Epidermal melanocyte (primary cell): Measurements from ENCODE around the gene CNTNAP2.

ENCODE experiments used
- DNase-seq: peaks from one replicate; pipeline ENCODE4 v3.0.0; 2011; ENCODE audit warnings: low spot score; ENCODE audit not compliant: insufficient read length

CNTNAP2 gene

DNA sequence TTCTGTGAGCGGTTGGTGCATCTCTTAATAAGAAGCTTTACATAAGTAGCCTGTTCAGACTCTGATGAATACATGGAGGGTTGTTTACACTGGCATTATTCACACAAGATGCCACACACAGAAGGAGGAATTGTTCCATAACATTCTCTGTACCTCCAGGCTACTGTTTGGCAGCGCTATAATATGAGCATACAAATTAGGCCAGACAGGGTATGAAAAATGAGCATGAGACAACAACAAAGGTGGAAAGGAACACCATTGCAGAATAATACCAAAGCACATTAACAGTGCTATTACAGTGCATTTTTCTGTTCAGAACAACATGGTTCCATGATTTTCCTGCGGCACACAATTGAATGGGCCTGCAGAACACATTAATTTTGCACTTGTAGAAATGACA is 2056.8 kb downstream of the CNTNAP2 start:
- no peak for DNase-seq

GRCh38 chr7:148174376-148174775 is 2057.8 kb downstream of the CNTNAP2 start:
- no peak for DNase-seq

DNA sequence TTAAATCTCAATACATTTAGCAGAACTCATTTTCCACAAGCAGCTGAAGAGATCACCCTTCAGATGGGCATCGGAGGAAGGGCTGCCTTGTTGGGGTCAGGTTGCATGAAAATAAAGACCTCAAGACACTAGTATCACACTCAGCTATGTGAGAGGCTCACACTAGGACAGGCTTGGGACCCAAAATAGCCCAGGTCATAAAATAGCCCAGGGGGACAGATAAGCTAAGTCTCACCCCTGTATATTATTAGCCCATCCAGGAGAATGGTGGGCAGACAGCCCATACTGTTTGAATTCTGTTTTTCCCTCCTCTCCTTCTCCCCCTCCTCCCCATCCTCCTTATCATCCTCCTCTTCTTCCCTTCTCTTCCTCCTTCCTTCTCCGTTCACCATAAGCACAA is 2058.9 kb downstream of the CNTNAP2 start:
- no peak for DNase-seq

DNA sequence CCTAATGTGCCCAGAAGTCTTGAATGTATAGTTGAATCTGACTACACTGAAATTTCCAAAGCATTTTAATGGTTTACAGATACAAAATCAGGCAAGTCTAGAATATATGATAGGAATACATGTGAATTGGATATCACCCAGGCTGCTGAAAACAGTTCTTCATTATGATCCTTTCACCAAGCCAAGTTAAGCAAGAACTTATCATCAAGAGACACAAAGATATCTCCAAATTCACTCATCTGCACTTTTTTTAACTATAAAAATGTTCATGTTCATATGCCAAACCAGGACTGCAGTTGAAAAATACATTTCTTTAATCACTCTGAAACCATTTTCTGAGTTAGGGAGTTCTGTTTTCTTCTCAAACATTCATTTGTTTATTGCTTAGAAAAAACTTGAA is 2061.4 kb downstream of the CNTNAP2 start:
- no peak for DNase-seq

DNA sequence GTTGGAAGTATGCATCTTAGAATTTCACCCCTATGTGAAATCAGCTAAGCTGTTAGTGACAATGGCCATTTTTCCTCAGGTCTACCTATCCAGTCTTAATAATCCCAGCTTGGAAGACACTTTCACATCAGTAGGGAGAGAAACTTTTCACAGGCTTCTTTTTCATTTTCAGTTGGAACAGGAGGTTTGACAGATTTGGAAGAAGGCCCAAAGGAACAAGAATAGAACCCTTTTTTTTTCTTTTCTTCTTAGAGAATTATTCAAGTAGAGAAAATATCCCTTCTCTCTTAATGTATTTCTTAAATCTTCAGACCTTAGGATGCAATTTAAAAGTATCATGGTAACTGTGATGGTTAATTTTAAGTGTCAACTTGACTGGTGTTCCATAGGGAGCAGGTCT is 2063.5 kb downstream of the CNTNAP2 start:
- no peak for DNase-seq

- DNase-seq: no peak
Measured at GRCh38 chr7:148182264-148182663, 2065.7 kb downstream of the CNTNAP2 start.

DNA sequence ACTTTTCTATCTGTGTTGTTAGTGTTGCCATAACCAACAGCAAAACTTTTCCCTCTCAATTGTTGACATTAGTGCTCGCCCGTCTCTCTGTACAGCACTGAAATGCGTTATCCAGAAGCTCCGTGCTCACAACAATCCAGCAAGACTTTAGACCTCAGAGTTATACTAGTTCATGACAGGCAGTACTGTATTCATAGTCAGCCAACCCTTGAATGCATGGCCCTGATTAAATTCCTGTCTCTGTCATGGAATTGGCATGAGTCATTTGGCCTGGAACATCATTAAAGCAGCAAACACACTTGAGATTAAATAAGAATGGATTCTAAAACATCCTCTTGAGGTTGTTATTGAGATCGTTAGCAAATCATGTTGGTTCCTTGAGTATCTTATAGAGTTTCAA is 2068.4 kb downstream of the CNTNAP2 start:
- DNase-seq: no peak

GRCh38 chr7:148187471-148187870 is 2070.9 kb downstream of the CNTNAP2 start:
- no peak for DNase-seq

DNA sequence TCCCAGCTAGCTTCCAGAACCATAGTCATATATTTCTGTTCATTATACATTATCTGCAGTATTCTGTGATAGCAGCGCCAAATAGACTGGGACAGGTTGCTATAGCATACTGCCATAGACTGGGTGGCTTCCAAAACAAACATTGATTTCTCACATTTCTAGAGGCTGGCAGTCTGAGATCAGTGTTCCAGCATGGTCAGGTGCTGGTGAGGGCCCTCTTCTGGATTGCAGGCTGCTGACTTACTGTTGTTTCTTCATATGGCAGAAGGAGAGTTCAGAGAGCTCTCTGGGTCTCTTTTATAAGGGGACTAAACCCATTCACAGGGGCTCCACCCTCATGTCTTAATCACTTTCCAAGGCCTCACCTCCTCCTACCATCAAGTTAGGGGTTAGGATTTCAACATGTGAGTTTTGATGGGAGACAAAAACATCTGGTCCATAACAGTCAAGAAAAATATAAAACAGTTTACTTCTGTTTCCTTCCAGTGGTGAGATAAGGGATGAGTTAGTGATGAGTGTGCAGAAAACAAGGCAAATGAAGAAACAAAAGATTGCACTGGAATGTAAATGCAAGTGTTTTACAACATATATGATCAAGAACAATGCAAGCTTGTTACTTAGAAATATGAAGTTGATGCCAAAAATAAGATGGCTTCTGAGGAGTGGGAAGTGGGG is 2074.9 kb downstream of the CNTNAP2 start:
- no peak for DNase-seq

DNA sequence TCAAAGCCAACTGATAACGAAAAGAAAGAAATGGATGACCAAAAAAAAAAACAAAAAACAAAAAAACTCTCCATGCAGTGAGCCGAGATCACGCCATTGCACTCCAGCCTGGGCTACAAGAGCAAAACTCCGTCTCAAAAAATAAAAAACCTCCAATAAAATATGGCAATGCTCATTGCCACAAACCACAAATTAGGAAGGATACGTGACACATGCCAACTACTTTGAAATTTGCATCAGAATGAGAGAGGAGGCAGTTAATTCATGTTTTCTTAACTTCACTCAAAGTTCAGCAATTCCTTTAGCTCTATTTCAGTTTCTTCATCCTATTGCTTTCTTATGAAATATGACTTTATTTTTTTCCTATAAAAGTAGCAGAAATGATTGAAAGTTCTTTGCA is 2075.9 kb downstream of the CNTNAP2 start:
- no peak for DNase-seq

DNA sequence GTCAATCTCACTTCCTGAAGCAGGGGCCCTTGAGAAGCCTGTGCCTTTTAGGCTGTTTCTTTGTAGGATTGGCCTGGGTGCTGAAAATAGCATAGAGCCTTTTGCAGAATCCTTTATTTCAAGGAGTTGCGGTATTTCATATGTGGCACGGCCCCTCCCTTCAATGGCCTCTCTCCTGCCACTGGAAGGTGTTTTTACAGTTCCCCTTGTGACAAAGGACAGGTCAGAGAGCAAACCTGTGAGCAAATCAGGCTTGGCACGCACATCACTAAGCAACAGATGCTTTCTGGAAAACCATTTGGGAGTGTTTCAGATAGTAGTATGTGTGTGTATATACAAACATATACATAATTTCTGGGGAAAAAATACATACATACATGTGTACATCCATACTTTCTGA is 2085.4 kb downstream of the CNTNAP2 start:
- no peak for DNase-seq

- no peak for DNase-seq
Measured at GRCh38 chr7:148204639-148205304, 2088.2 kb downstream of the CNTNAP2 start.

- no peak for DNase-seq
Measured at GRCh38 chr7:148209643-148210190, 2093.1 kb downstream of the CNTNAP2 start.

DNA sequence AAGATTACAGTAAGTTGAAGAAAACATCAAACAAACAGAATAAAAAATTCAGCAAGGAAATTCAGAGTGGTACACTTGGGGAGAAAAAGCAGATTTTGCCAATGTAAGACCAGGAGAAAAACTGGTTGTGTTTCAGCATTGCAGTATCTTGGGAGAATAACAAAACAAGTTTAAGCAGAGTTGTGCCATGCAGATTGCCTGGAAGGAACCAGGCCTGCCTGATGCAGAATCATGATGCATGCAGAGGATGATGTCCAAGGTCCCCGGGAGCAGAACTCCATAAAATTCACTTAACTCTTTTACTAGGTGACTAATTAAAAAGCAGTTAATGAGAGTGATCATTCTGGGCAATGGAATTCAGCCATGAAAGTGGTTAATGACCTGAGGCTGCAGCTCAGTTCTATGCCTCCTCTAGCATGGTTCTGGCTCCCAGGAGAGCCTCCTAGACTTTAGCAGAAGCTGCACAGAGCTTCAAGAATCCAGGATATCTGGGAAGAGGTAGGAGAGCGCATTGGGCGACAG is 2094.3 kb downstream of the CNTNAP2 start:
- no peak for DNase-seq

GRCh38 chr7:148211740-148212151 is 2095.1 kb downstream of the CNTNAP2 start:
- DNase-seq: no peak

GRCh38 chr7:148212731-148213130 is 2096.1 kb downstream of the CNTNAP2 start:
- no peak for DNase-seq

DNA sequence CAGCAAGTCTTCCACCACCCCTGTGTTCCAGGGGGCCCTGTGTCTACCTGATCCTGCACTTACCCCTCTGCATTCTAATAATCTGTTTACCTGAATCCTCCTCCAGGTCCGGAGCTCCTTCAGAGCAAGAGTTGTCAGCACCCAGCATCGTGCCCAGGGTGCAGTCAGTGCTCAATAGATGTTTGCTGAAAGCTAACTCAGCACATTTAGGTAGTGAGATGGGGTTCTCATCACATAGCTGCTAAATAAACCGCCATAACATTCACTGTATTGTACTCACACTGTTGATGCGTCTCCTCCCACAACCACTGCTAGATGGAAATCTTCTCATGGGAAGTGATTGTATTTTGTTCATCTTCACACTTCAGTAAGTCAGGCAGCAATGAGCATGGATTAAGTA is 2097.5 kb downstream of the CNTNAP2 start:
- no peak for DNase-seq

DNA sequence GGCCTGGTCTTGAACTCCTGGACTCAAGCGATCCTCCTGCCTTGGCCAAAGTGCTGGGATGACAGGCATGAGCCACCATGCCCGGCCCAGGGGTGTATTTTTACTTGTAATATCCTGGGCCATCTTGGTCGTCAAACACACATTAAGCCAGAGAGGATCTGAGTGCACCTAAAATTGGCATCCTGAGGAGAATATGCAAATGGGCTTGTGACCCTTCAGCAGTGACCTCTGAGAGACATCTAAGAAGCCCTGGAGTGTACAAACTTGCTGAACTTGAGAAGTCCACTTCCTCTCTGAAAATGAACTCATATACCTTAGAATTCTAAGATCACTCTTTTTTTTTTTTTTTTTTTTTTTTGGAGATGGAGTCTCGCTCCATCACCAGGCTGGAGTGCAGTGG is 2102.0 kb downstream of the CNTNAP2 start:
- DNase-seq: no peak

DNA sequence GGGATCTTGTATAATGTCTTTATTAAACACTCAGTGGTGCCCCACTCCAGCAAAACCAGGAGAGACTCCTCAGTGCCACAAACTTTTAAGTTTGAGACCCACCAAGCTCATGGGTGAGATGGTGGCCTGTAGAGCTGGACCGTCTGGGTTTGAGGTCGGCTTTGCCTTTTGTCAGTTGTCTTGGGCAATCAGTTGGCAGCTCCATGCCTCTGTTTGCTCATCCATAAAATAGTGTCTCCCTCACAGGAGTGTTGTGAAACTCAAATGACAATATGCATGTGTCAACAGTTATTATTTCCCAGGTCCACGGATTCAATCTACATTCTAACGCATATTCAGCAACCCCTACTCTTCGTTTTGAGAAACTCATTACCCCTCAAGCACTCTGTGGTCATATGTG is 2106.1 kb downstream of the CNTNAP2 start:
- DNase-seq: no peak

GRCh38 chr7:148223160-148223559 is 2106.6 kb downstream of the CNTNAP2 start:
- no peak for DNase-seq

DNA sequence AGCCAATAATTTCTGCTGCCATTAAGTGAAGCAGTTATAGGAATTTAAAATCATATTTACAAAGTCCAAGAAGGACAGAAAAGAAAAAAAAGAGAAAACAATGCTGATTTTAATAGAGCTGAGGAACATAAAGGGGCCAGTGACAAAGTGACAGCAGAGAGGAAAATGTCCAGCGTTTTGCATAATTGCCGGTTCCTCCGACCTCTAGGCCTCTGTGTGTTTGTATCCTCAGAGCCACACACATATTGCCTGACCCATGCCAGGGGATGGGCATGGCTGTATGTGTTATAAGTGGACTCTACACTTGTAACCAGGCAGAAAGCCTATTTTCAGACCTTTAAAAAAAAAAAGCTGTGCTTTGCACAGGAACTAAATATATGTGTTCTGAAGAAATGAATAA is 2107.1 kb downstream of the CNTNAP2 start:
- DNase-seq: no peak

DNA sequence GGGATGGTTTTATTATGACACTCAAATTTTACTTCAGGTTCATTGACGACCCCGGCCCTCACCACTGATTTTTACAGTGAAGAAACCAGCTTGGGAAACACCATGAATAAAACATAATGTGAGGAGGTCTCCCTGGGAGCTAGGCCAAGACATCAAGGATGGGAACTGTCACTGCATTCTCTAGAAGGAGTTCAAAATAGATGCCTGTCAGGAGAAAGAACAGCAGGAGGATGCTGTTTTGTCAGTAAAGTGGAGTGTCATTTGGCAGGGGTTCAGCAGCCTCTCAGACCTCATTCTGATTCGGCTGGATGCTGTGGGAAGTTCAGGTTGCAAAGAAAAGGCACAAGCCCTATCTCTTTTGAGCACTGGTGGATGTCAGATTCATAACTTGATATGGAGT is 2113.7 kb downstream of the CNTNAP2 start:
- DNase-seq: no peak

- no peak for DNase-seq
Measured at GRCh38 chr7:148230883-148231282, 2114.3 kb downstream of the CNTNAP2 start.
